GM19043 (cell line): ENCODE data around the gene CARD11.
"Not testable (repeated sequence)": the region's sequence is repeated elsewhere in the genome, so short reads cannot be mapped to it uniquely, and the experiment has no call there.

Experiments
- ATAC-seq: cut with Tn5 transposase; IDR thresholded peaks from one replicate; pipeline ENCODE4 v1.9.1; 2021; ENCODE audit warnings: low read depth; ENCODE audit not compliant: unreplicated experiment

The CARD11 gene

DNA sequence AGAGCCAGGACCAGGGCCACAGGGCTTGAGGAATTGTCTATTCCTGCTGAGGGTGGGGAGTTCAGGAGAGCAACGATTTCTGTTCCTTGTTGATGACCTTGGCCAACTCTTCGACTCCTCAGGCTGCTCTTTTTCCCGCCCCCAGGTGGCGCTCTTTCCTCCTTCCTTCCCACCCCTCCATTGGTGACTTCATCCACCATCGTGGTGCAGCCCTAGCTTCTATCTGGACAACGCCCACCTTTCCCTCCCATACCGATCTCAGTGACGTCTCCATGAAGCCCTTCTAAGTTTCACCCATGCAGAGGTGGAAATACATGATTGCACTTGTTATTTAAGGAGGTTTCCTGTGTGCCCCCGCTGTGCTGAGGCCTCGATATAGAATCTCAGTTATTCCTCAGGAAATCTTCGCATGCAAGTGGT lies 22.1 kb upstream of the CARD11 start:
- no peak for ATAC-seq

- no peak for ATAC-seq
Observed at GRCh38 chr7:3064067-3064466, 20.4 kb upstream of the CARD11 start.

GRCh38 chr7:3063016-3063753 lies 19.5 kb upstream of the CARD11 start:
- ATAC-seq: peak; percentile 90

- no peak for ATAC-seq
Observed at GRCh38 chr7:3057066-3057420, 13.4 kb upstream of the CARD11 start.

- no peak for ATAC-seq
Observed at GRCh38 chr7:3056234-3057065, 12.8 kb upstream of the CARD11 start.

DNA sequence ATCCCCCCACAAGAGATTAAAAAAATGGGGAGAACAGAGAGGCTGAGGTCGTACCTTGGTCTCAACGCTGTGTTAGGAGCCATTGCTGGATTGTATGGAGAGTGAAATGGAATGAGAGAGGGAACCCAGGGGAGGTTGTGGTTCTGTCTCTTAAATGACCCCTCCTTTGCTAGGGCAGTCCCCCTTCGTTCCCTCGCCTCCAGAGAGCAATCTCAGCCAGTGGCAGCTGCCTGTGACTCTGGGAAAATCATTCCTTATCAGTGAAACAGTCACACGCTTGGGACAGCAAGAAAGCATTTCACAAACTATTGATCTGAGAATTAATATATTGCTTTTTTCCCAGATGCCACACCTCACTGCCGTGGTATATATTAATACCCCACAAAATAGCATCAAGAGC lies 12.0 kb upstream of the CARD11 start:
- ATAC-seq: no peak

GRCh38 chr7:3042861-3043489 lies 692 bp downstream of the CARD11 start:
- ATAC-seq: peak; percentile 68

DNA sequence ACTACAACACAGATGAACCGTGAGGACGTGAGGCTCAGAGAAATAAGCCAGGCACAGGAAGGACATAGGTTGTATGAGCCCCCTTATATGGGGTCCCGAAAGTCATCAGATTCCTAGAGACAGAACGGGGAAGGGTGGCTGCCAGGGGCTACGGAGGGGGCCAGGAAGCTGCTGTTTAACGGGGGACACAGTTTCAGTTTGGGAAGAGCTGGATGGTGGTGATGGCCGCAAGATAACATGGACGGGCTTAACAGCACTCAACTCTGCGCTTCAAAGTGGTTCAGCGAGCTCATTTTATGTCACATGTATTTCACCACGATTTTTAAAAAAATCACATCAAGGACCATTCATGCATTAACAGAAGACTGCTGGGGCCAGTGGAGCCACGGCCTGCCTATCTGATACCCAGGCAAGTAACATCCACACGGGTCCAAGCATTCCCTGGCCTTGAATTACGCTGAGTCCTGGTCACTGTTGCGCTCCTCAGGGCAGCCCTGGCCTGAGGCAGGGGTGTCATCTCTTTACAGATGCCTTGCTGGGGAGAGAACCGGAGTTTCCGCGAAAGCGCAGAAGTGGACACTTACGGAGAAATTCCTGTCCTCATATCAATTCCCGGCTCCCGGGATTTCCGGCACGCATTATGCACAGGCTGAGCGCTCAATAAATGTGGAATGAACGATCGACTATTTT lies 1.5 kb downstream of the CARD11 start:
- ATAC-seq: no peak

GRCh38 chr7:3039787-3040186 lies 3.9 kb downstream of the CARD11 start:
- no peak for ATAC-seq

GRCh38 chr7:3038011-3038410 lies 5.7 kb downstream of the CARD11 start:
- ATAC-seq: not testable (repeated sequence)

DNA sequence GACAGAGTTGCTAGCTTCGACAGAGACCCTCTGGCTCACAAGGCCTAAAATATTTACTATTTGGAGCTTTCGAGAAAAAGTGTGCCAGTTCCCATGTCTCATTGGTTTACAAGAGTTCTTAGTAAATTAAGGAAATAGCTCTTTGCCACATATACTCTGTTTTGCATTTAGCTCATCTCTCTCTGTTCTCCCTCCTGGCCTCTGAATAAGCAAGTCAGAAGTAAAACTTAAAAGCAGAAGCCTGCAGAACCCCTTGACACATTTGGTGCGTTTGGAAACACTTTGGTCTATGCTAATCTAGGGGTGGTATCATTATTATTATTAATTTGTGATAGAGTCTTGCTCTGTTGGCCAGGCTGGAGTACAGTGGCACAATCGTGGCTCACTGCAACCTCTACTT lies 6.4 kb downstream of the CARD11 start:
- ATAC-seq: no peak

DNA sequence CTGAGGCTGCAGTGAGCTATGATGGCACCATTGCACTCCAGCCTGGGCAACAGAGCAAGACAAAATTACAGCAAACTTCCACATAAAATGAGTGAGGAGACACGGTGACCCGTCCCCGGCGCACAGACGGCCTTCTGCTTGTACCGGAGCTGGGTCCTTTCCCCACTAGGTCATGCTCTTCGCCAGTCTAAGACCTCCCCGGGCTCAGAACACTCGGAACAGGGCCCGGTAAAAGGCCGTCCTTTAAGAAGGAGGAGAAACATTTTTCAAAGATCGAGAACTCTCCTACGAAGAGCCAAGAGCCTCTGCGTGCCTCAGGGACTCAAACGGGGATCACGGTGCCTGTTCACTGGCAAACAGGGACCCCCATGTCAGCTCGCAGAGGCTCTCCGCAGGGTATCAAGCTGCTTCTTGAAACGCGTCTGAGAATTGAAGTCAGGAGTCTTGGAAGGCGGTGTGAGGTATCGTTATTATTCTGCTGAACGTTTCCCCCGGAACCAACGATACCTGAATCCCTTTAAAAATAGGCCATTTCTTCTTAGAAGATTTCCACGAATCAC lies 9.0 kb downstream of the CARD11 start:
- no peak for ATAC-seq

- ATAC-seq: no peak
Observed at GRCh38 chr7:3033581-3033980, 10.1 kb downstream of the CARD11 start.

DNA sequence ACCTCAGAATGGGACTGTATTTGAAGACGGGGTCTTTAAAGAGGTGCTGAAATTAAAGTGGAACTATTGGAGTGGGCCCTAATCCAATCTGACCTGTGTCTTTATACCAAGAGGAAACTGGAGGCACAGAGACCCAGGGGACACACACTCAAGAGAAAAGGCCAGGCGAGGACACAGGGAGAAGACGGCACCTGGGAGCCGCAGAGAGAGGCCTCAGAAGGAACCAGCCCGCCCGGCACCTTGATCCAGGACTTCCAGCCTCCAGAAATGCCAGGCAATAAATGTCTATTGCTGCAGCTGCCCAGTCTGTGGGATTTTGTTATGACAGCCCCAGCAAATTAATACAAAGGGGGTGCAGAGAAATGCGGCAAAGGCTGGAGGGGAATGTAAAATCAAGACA lies 10.5 kb downstream of the CARD11 start:
- ATAC-seq: no peak

DNA sequence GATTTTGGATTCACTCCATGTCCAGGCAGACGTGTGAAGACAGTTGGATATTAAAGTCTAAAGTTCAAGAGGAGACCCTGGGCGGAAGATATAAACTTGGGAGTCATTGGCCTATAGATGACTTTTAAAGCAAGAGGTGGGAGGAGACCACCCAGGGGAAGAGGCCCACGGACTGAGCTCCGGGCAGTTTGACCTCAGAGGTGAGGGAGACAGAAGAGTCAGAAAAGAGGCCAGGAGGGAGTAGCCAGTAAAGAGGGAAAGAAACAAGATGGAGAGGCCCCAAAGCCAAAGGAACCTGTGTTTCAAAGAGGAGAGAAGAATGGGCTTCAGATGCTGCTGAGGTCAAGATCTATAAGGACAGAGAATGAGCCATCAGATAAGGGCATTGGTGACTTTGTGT lies 11.4 kb downstream of the CARD11 start:
- ATAC-seq: no peak

- ATAC-seq: no peak
Observed at GRCh38 chr7:3029138-3029537, 14.5 kb downstream of the CARD11 start.

DNA sequence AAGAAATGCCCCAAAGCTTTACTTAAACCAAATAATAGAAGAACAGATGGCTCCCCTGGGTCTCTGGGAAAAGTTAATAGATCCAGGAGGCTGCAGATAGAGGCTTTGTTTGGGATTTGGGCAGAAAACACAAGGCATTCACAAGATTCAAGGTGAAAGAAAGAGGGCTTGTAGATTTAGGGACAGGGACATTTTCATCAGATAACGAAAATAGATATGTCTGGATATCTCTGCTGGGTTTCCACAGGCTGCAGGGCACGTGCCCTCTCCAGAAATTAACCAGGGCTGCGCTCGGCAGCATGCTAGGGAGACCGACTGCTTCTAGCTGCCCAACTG lies 14.9 kb downstream of the CARD11 start:
- no peak for ATAC-seq

- no peak for ATAC-seq
Observed at GRCh38 chr7:3028071-3028757, 15.5 kb downstream of the CARD11 start.

DNA sequence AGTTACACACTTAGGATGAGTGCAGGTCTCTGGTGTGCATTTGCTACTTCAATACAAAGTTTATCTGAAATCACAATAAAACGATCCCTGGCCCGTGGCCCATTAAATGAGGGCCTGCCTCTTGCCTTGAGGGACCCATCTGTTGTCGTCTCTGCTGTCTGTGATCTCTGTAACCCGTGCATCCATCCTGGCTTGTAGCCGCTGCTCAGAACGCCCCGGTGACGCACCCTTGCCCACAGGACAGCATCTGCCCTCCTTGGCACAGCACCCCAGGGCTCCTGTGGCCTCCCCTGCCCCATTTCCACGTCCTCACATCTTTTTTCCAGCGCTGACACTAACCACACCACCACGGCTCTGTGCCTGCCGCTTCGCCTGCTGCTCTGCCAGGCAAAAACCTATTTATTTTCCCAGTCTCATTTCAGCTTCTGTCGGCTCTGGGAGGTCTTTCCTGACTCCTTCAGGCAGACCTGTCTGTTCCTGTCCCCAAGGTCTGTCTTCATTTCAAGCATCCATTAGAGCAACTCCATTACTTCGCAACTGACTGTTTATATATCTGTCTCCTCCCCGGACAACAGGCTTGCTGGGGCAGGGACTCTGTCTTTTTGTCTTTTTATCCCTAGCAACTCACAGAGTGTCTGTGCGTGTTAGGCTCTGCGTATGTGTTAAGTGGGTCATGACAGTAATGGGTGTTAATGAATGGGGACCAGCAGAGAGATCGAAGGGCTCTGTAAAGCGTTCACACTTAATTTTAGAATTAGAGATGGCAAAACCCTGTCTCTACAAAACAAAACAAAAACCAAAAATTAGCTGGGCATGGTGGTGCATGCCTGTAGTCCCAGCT lies 16.4 kb downstream of the CARD11 start:
- ATAC-seq: no peak
